Measurements from ENCODE around the gene AFF1. TPM values are rescaled to one million over a fixed set of nuclear protein-coding genes. Genes with fewer than 3 reads are reported as not detected.

The AFF1 gene
- total and polyA plus RNA-seq, 4 donors = 7.2 to 42.8 (median 21.5) TPM

DNA sequence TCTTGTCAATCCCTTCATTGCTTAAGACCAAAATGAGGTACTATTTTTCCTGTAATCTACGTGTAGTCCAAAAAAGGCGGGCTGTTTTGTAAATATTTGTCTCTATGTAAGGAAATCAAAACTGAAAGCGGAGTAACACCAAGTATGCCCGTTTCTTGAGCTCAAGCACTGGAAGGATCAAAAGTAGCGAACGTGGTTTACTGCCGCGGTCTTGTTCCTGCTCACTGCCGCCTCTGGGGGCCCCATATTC lies 71.5 kb downstream of the AFF1 start:
- Histone ChIP-seq H3K36me3 (ENCODE audit: control insufficient read depth in 4 of 4, insufficient read depth in 3 of 4, low read depth in 1 of 4, low read length in 3 of 4) (no peaks in the 10 kb centered on the region), H3K4me1 (ENCODE audit: control insufficient read depth in 4 of 4, insufficient read depth in 4 of 4, low read length in 3 of 4) (peaks cover 4 to 46% (median 30%) of the 10 kb centered on the region in 4 donors), H3K27ac (ENCODE audit: low read depth in 1 of 2, low read length in 2 of 2) (peak overlapping the region; percentile 95 to 98), H3K9ac (ENCODE audit: low read depth in 1 of 2, low read length in 2 of 2) (peak overlapping the region; percentile 44 to 87), H3K27me3 (ENCODE audit: control insufficient read depth in 4 of 4, insufficient read depth in 4 of 4, low read length in 3 of 4) (no peaks in the 10 kb centered on the region), H3K9me3 (ENCODE audit: control insufficient read depth in 4 of 4, low read length in 3 of 4) (no peaks in the 10 kb centered on the region), H3K4me3 (ENCODE audit: low read depth in 1 of 3, low read length in 3 of 3) (peak overlapping the region; percentile 78 to 89 (median 87))
- WGBS = under 1% methylated on average over 9 of the region's 9 CpGs
- DNase-seq (ENCODE audit: low spot score) = no peak
- TF ChIP-seq, protein P1, sequence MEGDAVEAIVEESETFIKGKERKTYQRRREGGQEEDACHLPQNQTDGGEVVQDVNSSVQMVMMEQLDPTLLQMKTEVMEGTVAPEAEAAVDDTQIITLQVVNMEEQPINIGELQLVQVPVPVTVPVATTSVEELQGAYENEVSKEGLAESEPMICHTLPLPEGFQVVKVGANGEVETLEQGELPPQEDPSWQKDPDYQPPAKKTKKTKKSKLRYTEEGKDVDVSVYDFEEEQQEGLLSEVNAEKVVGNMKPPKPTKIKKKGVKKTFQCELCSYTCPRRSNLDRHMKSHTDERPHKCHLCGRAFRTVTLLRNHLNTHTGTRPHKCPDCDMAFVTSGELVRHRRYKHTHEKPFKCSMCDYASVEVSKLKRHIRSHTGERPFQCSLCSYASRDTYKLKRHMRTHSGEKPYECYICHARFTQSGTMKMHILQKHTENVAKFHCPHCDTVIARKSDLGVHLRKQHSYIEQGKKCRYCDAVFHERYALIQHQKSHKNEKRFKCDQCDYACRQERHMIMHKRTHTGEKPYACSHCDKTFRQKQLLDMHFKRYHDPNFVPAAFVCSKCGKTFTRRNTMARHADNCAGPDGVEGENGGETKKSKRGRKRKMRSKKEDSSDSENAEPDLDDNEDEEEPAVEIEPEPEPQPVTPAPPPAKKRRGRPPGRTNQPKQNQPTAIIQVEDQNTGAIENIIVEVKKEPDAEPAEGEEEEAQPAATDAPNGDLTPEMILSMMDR (IDR thresholded peaks at IDR 0.05; ENCODE audit: low read depth, low read length, missing input control) = peak; percentile 17
- TF ChIP-seq TAF1 (conservative IDR thresholded peaks at IDR 0.05) = no peak
- TF ChIP-seq, protein P2, sequence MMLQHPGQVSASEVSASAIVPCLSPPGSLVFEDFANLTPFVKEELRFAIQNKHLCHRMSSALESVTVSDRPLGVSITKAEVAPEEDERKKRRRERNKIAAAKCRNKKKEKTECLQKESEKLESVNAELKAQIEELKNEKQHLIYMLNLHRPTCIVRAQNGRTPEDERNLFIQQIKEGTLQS (IDR thresholded peaks at IDR 0.05) = no peak
- TF ChIP-seq RAD21 (IDR thresholded peaks at IDR 0.05) = peak in 1 of 2 donors; percentile 62

DNA sequence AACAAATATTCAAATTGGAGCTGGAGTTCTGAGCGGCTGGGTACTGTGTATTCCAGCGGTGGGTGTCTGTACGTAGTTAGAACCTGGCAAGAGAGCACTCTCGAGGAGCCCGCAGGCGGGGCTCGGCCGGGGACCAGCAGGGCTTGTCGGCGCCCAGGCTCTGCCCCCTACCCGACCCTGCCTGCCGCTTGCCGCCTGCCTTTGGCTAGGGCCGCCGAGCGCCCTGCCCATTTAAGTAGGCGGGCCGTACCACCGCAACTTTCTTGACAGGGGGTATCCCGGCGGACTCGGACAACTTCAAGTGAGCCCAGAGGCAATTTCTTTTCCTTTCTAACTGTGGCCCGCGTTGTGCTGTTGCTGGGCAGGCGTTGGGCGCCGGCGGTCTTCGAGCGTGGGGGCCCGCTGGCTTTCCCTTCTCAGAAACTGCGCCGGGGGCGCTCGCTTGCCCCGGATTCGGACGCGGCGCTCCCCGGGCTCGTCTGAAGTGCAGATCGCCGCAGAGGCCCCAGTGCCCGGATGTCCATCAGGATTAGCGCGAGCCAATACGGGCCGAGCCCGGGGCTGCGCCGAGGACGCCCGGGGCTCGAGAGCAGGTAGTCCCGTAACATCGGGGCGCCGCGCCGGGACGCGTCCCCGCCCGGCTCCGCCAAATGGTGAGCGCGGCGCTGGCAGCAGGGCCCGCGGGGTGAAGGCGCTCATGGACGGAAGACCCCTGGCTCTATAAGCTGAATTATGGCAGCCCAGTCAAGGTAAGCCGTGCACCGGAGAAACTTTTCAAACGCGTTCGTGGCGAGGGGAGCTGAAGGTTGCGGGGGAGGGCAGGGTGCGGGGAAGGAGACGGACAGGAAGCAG lies 72.1 kb downstream of the AFF1 start:
- peaks cover 6 to 51% (median 35%) of the 10 kb centered on the region in 4 donors for H3K4me1 ChIP-seq (ENCODE audit: control insufficient read depth in 4 of 4, insufficient read depth in 4 of 4, low read length in 3 of 4)
- TF ChIP-seq RXRA (IDR thresholded peaks at IDR 0.05) (peak in 1 of 2 donors; percentile 52), TAF1 (conservative IDR thresholded peaks at IDR 0.05) (peak; percentile 99), FOXA2 (IDR thresholded peaks at IDR 0.05) (no peak), NR2F2 (IDR thresholded peaks at IDR 0.05) (no peak), SP1 (IDR thresholded peaks at IDR 0.05) (peak; percentile 72), HNF4A (conservative IDR thresholded peaks at IDR 0.05) (peak; percentile 14 to 23), HNF4G (IDR thresholded peaks at IDR 0.05) (no peak), GABPA (IDR thresholded peaks at IDR 0.05 in 1 of 2, conservative IDR thresholded peaks at IDR 0.05 in 1 of 2) (no peak), MAX (IDR thresholded peaks at IDR 0.05) (peak; percentile 22), RAD21 (IDR thresholded peaks at IDR 0.05) (peak; percentile 38 to 45), EGR1 (IDR thresholded peaks at IDR 0.05; ENCODE audit: low read depth in 2 of 2) (peak in 1 of 2 donors; percentile 59), FOXA1 (IDR thresholded peaks at IDR 0.05) (peak; percentile 36), YY1 (IDR thresholded peaks at IDR 0.05) (peak; percentile 67), JUND (IDR thresholded peaks at IDR 0.05) (peak; percentile 17 to 53)
- TF ChIP-seq, protein P3, sequence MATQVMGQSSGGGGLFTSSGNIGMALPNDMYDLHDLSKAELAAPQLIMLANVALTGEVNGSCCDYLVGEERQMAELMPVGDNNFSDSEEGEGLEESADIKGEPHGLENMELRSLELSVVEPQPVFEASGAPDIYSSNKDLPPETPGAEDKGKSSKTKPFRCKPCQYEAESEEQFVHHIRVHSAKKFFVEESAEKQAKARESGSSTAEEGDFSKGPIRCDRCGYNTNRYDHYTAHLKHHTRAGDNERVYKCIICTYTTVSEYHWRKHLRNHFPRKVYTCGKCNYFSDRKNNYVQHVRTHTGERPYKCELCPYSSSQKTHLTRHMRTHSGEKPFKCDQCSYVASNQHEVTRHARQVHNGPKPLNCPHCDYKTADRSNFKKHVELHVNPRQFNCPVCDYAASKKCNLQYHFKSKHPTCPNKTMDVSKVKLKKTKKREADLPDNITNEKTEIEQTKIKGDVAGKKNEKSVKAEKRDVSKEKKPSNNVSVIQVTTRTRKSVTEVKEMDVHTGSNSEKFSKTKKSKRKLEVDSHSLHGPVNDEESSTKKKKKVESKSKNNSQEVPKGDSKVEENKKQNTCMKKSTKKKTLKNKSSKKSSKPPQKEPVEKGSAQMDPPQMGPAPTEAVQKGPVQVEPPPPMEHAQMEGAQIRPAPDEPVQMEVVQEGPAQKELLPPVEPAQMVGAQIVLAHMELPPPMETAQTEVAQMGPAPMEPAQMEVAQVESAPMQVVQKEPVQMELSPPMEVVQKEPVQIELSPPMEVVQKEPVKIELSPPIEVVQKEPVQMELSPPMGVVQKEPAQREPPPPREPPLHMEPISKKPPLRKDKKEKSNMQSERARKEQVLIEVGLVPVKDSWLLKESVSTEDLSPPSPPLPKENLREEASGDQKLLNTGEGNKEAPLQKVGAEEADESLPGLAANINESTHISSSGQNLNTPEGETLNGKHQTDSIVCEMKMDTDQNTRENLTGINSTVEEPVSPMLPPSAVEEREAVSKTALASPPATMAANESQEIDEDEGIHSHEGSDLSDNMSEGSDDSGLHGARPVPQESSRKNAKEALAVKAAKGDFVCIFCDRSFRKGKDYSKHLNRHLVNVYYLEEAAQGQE (IDR thresholded peaks at IDR 0.05) = peak; percentile 94
- TF ChIP-seq, protein P4, sequence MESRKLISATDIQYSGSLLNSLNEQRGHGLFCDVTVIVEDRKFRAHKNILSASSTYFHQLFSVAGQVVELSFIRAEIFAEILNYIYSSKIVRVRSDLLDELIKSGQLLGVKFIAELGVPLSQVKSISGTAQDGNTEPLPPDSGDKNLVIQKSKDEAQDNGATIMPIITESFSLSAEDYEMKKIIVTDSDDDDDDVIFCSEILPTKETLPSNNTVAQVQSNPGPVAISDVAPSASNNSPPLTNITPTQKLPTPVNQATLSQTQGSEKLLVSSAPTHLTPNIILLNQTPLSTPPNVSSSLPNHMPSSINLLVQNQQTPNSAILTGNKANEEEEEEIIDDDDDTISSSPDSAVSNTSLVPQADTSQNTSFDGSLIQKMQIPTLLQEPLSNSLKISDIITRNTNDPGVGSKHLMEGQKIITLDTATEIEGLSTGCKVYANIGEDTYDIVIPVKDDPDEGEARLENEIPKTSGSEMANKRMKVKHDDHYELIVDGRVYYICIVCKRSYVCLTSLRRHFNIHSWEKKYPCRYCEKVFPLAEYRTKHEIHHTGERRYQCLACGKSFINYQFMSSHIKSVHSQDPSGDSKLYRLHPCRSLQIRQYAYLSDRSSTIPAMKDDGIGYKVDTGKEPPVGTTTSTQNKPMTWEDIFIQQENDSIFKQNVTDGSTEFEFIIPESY (IDR thresholded peaks at IDR 0.05) = no peak
- TF ChIP-seq, protein P1 (IDR thresholded peaks at IDR 0.05; ENCODE audit: low read depth, low read length, missing input control) = no peak
- TF ChIP-seq, protein P2 (IDR thresholded peaks at IDR 0.05) = no peak
- under 1% methylated on average over 82 of the region's 82 CpGs for WGBS

More for the DNA sequence above, 72.1 kb downstream of the AFF1 start:
- H3K4me3 ChIP-seq (ENCODE audit: low read depth in 1 of 3, low read length in 3 of 3) = peak overlapping the region; percentile 82 to 89 (median 87)
- no peaks in the 10 kb centered on the region for H3K36me3 ChIP-seq (ENCODE audit: control insufficient read depth in 4 of 4, insufficient read depth in 3 of 4, low read depth in 1 of 4, low read length in 3 of 4)
- DNase-seq (ENCODE audit: low spot score) = peak; percentile 96
- peak overlapping the region; percentile 87 to 92 for H3K9ac ChIP-seq (ENCODE audit: low read depth in 1 of 2, low read length in 2 of 2)
- H3K27me3 ChIP-seq (ENCODE audit: control insufficient read depth in 4 of 4, insufficient read depth in 4 of 4, low read length in 3 of 4) = no peaks in the 10 kb centered on the region
- no peaks in the 10 kb centered on the region for H3K9me3 ChIP-seq (ENCODE audit: control insufficient read depth in 4 of 4, low read length in 3 of 4)
- peak overlapping the region; percentile 95 to 98 for H3K27ac ChIP-seq (ENCODE audit: low read depth in 1 of 2, low read length in 2 of 2)

Data from liver (tissue), 9 donors.